DOHH2 (cell line): ENCODE results near the gene DCANP1.

ENCODE experiments used
- CTCF ChIP-seq: fragments of 200-600 bp; sonication (generic); IDR thresholded peaks from one replicate; pipeline ENCODE4 v1.5.1; 2014; ENCODE audit warnings: antibody characterized with exemption, mild to moderate bottlenecking, low read depth, low read length; ENCODE audit not compliant: poor library complexity, severe bottlenecking
- EZH2phosphoT487 ChIP-seq: fragments of 200-600 bp; sonication (generic); IDR thresholded peaks from 2 replicates; pipeline ENCODE4 v1.6.1; 2017; ENCODE audit warnings: borderline replicate concordance, mild to moderate bottlenecking, antibody characterized with exemption, low read length, moderate library complexity, mixed read lengths

- TF ChIP-seq CTCF (no peak), EZH2phosphoT487 (no peak)
Measured at GRCh38 chr5:135481387-135481786, 34.2 kb upstream of the DCANP1 start.
